Epidermal melanocyte (primary cell): ENCODE results near the gene FOCAD.

Source experiments
- DNase-seq: peaks from one replicate; pipeline ENCODE4 v3.0.0; 2011; ENCODE audit warnings: low spot score; ENCODE audit not compliant: insufficient read length

FOCAD gene

GRCh38 chr9:20788526-20789451, 104.7 kb downstream of the FOCAD start:
- DNase-seq, result no peak

DNA sequence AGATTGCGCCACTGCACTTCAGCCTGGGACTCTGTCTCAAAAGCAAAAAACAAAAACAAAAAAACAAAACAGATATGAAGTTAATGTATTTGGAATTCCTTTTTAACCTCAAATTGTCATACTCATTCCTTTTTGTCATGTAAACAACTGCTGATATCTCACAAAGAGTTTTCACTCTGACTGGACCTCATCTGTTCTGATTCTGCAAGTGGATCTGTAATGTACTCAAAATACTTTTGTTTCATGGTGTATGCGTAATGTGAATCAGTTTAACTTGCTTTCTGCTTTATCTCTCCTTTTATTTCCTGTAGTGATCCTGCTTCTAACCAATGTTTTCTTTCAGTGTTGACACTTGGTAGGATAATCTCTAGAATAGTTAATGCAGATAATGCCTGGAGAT, 106.7 kb downstream of the FOCAD start:
- no peak for DNase-seq

GRCh38 chr9:20791682-20792081, 107.6 kb downstream of the FOCAD start:
- no peak for DNase-seq

DNA sequence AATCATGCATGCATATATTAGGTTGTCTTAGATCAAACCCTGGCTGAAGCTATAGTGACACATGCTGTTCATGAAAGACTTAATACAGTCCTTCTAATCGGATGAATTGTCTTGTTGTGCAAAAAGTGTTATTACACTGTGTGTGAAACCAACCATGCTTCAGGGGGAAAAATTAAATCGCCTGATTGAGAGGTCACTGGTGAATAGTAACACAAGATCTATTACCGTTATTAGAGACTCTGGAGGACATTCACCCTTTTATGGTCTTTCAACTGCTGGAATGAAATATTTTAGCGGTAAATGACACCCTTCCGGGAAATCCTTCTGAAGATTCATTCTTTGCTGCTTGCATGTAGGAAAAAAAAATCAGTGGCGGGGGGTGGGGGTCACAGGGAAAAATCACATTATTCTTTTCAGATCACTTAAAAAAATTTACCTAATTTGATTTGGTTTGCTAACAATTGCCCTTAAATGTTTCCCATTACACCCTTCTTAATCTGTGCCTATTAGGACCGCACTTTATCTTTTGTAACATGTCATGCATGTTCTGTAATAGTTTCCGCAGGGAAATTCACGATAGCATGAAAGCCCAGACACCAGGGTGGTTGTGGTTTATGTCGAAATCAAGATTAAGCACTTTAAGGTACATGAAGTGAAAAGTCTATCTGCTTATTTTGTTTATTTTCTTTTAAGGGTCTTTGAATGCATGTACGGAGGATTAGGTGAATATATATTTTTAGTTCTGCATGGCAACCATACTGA, 120.6 kb downstream of the FOCAD start:
- DNase-seq, result no peak

- no peak for DNase-seq
Measured at GRCh38 chr9:20805766-20806165, 121.7 kb downstream of the FOCAD start.

DNA sequence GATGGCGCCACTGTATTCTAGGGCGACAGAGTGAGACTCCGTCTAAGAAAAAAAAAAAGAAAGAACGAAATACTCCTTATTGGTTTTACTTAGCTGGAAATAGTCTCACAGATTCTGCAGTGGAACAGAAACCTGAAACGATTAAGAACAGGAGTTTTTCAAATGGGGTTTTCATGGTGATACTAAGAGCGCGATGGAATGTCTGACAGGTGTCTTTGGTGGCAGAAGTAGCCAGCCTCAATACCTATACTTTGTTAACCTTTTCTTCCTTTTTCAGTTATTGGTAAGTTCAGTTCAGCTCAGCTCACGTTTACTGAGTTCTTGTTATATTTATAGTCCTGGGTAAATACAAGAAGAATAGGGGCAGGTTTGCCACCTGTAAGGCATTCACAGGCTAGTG, 123.9 kb downstream of the FOCAD start:
- no peak for DNase-seq

DNA sequence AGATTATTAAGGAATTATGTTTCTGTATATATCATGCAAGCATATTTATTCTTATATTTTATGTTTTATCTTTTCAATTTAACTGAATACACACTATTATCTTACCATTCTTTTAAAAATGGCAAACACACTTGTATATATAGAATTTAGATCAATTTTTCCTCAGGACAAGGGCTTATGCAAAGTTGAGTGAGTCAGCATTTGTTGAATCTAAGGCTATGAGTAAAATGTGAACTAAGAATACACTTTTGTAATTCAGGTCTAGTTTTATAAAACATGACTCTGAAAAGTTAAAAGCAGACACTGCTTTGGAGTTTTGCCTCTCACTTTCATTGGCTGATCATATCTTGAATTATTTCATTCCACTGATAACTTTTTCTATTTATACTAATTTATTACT, 127.8 kb downstream of the FOCAD start:
- DNase-seq, result no peak

DNA sequence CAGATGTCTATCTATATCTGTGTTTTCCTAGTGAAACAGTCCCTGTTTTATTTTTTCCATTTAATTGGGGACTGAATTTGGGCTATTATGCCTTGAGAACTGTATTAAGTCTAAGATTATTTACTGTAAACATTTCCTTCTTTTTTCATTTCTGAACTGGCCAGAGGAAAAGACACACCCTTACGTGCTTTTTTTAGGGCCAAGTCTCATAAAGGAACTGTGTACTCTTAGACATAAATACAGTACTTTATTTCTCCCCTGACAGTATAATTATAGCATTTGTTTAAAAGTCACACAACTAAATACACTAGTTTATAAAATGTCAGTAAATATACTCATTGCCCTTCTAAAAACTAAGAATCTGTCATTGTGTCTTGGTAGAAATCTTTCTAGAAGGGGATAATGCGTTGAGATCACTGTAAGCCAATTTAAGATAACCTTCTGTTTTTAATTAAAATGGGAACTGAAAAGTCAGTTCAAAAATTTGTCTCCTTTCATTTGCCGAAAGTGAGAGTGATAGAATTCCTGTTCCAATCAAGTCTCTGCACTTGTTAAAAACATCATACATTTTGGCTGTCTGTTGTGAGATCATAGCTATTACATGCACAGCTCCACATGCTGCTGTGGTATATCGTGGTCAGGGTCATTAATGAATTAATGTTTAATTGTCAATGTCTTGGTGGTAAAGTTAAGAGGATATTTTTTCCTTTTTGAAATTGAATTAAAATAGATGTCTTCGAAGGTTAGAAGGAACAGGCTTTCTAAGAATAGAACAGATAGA, 132.1 kb downstream of the FOCAD start:
- no peak for DNase-seq

GRCh38 chr9:20823051-20823450, 139.0 kb downstream of the FOCAD start:
- no peak for DNase-seq

DNA sequence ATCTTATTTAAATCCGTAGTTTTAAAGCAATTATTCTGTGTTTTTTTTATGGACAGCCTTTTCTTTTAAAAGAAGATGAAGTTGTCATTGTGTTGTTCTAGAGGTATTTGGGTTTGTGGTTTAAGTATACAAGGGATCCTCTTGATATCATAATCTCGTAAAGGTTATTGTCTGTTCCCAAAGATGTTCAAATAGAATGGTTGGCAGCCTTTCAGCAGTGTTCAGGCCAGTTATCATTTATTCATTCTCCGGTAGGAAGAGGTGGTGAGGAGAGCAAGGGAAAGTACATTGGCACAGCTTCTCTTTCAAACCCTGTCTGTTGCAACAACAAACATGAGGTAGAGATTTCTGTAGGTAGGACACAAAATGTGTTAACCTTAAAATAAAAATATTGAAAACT, 147.0 kb downstream of the FOCAD start:
- DNase-seq, result no peak

GRCh38 chr9:20832775-20833174, 148.7 kb downstream of the FOCAD start:
- DNase-seq, result no peak

GRCh38 chr9:20835377-20836286, 151.6 kb downstream of the FOCAD start:
- peak; percentile 49 for DNase-seq

DNA sequence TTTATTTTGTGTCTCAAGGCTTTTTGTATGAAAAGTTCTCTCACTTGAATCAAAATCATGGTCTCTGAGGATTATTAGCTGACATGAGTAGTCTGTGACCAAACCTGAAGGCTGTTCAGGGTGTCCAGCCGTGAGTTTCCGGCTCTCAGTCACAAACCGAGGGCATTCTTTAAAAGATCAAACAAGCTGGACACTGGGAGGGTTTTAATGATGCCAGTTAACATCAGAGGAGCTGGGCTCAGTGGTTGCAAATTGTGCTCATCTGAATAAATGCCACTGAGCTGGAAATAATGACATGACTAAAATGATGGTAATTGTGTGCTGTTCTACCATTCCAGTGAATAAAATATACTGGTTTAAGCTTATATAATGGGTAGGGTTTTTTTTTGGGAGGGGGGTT, 153.1 kb downstream of the FOCAD start:
- DNase-seq, result no peak

GRCh38 chr9:20838218-20838617, 154.2 kb downstream of the FOCAD start:
- DNase-seq, result no peak

DNA sequence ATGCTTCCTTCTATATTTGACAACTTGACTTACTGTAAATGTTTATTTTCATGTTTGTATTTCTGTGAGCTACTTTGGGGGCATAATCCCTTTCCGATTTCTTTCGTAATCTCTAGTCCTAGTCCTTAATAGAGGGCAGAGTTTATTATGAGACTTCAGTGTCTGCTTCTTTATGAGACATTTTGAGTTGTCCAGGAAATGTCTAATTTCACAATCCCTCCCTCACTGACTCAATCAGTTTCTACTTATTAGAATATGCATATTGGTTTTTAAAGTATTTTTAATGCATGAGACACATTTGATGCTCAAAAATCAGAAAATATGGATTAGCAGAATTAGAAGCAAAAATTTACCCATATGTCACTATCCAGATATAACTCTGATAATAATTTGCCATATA, 160.9 kb downstream of the FOCAD start:
- no peak for DNase-seq

DNA sequence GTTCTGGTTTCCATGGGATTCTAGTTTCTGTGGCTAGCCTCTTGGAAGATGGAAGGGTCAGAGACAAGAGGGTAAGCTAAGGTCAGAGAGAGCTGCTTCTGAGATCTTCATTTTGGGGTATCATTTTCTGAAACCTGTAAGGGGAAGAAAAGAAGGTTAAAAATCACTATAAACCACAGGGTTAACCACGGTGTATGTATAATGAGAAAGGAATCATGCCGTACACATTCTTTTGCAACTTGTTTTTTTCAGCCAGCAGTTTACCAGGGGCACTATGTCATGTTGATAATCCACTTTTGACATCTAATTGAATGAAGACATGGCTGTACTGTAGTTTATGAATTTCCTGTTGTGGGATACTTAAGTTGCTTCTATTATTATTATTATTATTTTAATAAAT, 164.4 kb downstream of the FOCAD start:
- DNase-seq, result no peak

GRCh38 chr9:20853866-20854265, 169.8 kb downstream of the FOCAD start:
- DNase-seq, result no peak

- no peak for DNase-seq
Measured at GRCh38 chr9:20854444-20854843, 170.4 kb downstream of the FOCAD start.

GRCh38 chr9:20863945-20864344, 179.9 kb downstream of the FOCAD start:
- DNase-seq, result no peak

- no peak for DNase-seq
Measured at GRCh38 chr9:20865347-20865746, 181.3 kb downstream of the FOCAD start.

DNA sequence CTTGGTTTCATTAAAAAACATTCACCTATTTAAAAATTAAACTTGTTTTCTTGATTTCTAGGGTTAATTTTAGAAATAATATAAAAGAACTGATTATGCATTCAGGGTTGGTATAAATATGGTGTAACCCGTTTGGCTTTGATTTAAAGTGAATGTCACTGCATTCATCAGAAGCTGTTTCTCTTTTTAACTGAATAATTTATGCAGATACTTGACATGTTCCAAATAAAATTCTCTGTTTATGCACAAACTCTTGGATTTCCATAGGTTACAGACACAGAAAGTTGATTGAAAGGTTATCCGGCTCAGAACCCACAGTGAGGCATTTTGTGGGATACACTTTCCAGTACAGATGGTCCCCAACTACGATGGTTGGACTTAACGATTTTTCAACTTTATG, 186.1 kb downstream of the FOCAD start:
- DNase-seq, result no peak
